Measurements from ENCODE around the gene CHODL. TPM values are rescaled to one million over a fixed set of nuclear protein-coding genes. Genes with fewer than 3 reads are reported as not detected.

The CHODL gene
- total RNA-seq, 1 donor from 2014 or later, result not detected

GRCh38 chr21:18228060-18228739 is 16.4 kb upstream of the CHODL start:
- no peak for FAIRE-seq
- no peak for TF ChIP-seq CTCF (IDR thresholded peaks at IDR 0.05; ENCODE audit: insufficient read depth, low read length, severe bottlenecking)
- no peaks in the 10 kb centered on the region for H3K36me3 ChIP-seq (ENCODE audit: control insufficient read depth, insufficient read depth, low read length)
- DNase-seq (ENCODE audit: low read depth), result no peak
- H3K4me3 ChIP-seq (ENCODE audit: low read depth, low read length), result no peak overlapping the region
- H3K27me3 ChIP-seq (ENCODE audit: control insufficient read depth, insufficient read depth, low read length), result no peaks in the 10 kb centered on the region

- DNase-seq (ENCODE audit: low read depth), result no peak
- no peak overlapping the region for H3K4me3 ChIP-seq (ENCODE audit: low read depth, low read length)
- no peak for TF ChIP-seq CTCF (IDR thresholded peaks at IDR 0.05; ENCODE audit: insufficient read depth, low read length, severe bottlenecking)
- no peak for FAIRE-seq
- no peaks in the 10 kb centered on the region for H3K36me3 ChIP-seq (ENCODE audit: control insufficient read depth, insufficient read depth, low read length)
- no peaks in the 10 kb centered on the region for H3K27me3 ChIP-seq (ENCODE audit: control insufficient read depth, insufficient read depth, low read length)
These were observed 9.1 kb upstream of the CHODL start for GRCh38 chr21:18235545-18235944.

GRCh38 chr21:18245464-18245967 is 883 bp downstream of the CHODL start:
- H3K36me3 ChIP-seq (ENCODE audit: control insufficient read depth, insufficient read depth, low read length), result no peaks in the 10 kb centered on the region
- no peaks in the 10 kb centered on the region for H3K27me3 ChIP-seq (ENCODE audit: control insufficient read depth, insufficient read depth, low read length)
- FAIRE-seq (no peak), DNase-seq (ENCODE audit: low read depth) (no peak)
- no peak for TF ChIP-seq CTCF (IDR thresholded peaks at IDR 0.05; ENCODE audit: insufficient read depth, low read length, severe bottlenecking)
- no peak overlapping the region for H3K4me3 ChIP-seq (ENCODE audit: low read depth, low read length)

GRCh38 chr21:18248171-18248570 is 3.5 kb downstream of the CHODL start:
- DNase-seq (ENCODE audit: low read depth) (no peak), FAIRE-seq (no peak)
- no peak overlapping the region for H3K4me3 ChIP-seq (ENCODE audit: low read depth, low read length)
- no peaks in the 10 kb centered on the region for H3K36me3 ChIP-seq (ENCODE audit: control insufficient read depth, insufficient read depth, low read length)
- no peak for TF ChIP-seq CTCF (IDR thresholded peaks at IDR 0.05; ENCODE audit: insufficient read depth, low read length, severe bottlenecking)
- no peaks in the 10 kb centered on the region for H3K27me3 ChIP-seq (ENCODE audit: control insufficient read depth, insufficient read depth, low read length)

GRCh38 chr21:18249672-18250071 is 5.0 kb downstream of the CHODL start:
- DNase-seq (ENCODE audit: low read depth) (no peak), FAIRE-seq (no peak)
- Histone ChIP-seq H3K27me3 (ENCODE audit: control insufficient read depth, insufficient read depth, low read length) (no peaks in the 10 kb centered on the region), H3K36me3 (ENCODE audit: control insufficient read depth, insufficient read depth, low read length) (no peaks in the 10 kb centered on the region), H3K4me3 (ENCODE audit: low read depth, low read length) (no peak overlapping the region)
- no peak for TF ChIP-seq CTCF (IDR thresholded peaks at IDR 0.05; ENCODE audit: insufficient read depth, low read length, severe bottlenecking)

- H3K4me3 ChIP-seq (ENCODE audit: low read depth, low read length), result no peak overlapping the region
- no peak for TF ChIP-seq CTCF (IDR thresholded peaks at IDR 0.05; ENCODE audit: insufficient read depth, low read length, severe bottlenecking)
- FAIRE-seq (no peak), DNase-seq (ENCODE audit: low read depth) (no peak)
- no peaks in the 10 kb centered on the region for H3K27me3 ChIP-seq (ENCODE audit: control insufficient read depth, insufficient read depth, low read length)
- no peaks in the 10 kb centered on the region for H3K36me3 ChIP-seq (ENCODE audit: control insufficient read depth, insufficient read depth, low read length)
These were observed 6.4 kb downstream of the CHODL start for GRCh38 chr21:18251065-18251464.

Data from bronchial epithelial cell (primary cell).